Endothelial cell of hepatic sinusoid (primary cell): ENCODE measurements around the gene ZNF580.

ENCODE experiments used
- in situ Hi-C: cut with HindIII; loops from 2 replicates; pipeline ENCODE4 v1.10.0; 2017; ENCODE audit warnings: low sequenced_read_pairs

ZNF580 gene

GRCh38 chr19:55656988-55657747, 16.4 kb downstream of the ZNF580 start:
- in situ Hi-C loops = no loop called here

- in situ Hi-C loops = no loop called here
These were observed 18.2 kb downstream of the ZNF580 start for GRCh38 chr19:55658846-55659459.

- in situ Hi-C loops = no loop called here
These were observed 19.0 kb downstream of the ZNF580 start for GRCh38 chr19:55659822-55660221.

GRCh38 chr19:55660404-55660803, 19.6 kb downstream of the ZNF580 start:
- in situ Hi-C loops = no loop called here

- in situ Hi-C loops = no loop called here
These were observed 20.2 kb downstream of the ZNF580 start for GRCh38 chr19:55660991-55661390.

- in situ Hi-C loops = no loop called here
These were observed 21.0 kb downstream of the ZNF580 start for GRCh38 chr19:55661826-55662225.

GRCh38 chr19:55663846-55664536, 23.2 kb downstream of the ZNF580 start:
- in situ Hi-C loops = no loop called here

GRCh38 chr19:55666343-55667005, 25.7 kb downstream of the ZNF580 start:
- in situ Hi-C loops = no loop called here

GRCh38 chr19:55667006-55667381, 26.2 kb downstream of the ZNF580 start:
- in situ Hi-C loops = no loop called here

GRCh38 chr19:55667511-55667910, 26.7 kb downstream of the ZNF580 start:
- in situ Hi-C loops = no loop called here

- in situ Hi-C loops = no loop called here
These were observed 27.2 kb downstream of the ZNF580 start for GRCh38 chr19:55667958-55668357.

- in situ Hi-C loops = no loop called here
These were observed 28.0 kb downstream of the ZNF580 start for GRCh38 chr19:55668603-55669348.

GRCh38 chr19:55669418-55670279, 28.8 kb downstream of the ZNF580 start:
- in situ Hi-C loops = no loop called here

GRCh38 chr19:55670280-55671053, 29.7 kb downstream of the ZNF580 start:
- in situ Hi-C loops = no loop called here

GRCh38 chr19:55671054-55671378, 30.2 kb downstream of the ZNF580 start:
- in situ Hi-C loops = no loop called here

GRCh38 chr19:55672418-55672817, 31.6 kb downstream of the ZNF580 start:
- in situ Hi-C loops = no loop called here

GRCh38 chr19:55673465-55673864, 32.7 kb downstream of the ZNF580 start:
- in situ Hi-C loops = no loop called here

- in situ Hi-C loops = no loop called here
These were observed 33.1 kb downstream of the ZNF580 start for GRCh38 chr19:55673889-55674288.

- in situ Hi-C loops = no loop called here
These were observed 33.6 kb downstream of the ZNF580 start for GRCh38 chr19:55674459-55674840.
